GM12872 (cell line): ENCODE measurements around the gene PDPK1.

Experiments used
- TF ChIP-seq, protein P1 (sequence below): IDR thresholded peaks from 3 replicates; pipeline ENCODE4 v1.5.1; 2011; ENCODE audit warnings: low read depth, mild to moderate bottlenecking, low read length, moderate library complexity; ENCODE audit not compliant: insufficient read depth

PDPK1 gene

DNA sequence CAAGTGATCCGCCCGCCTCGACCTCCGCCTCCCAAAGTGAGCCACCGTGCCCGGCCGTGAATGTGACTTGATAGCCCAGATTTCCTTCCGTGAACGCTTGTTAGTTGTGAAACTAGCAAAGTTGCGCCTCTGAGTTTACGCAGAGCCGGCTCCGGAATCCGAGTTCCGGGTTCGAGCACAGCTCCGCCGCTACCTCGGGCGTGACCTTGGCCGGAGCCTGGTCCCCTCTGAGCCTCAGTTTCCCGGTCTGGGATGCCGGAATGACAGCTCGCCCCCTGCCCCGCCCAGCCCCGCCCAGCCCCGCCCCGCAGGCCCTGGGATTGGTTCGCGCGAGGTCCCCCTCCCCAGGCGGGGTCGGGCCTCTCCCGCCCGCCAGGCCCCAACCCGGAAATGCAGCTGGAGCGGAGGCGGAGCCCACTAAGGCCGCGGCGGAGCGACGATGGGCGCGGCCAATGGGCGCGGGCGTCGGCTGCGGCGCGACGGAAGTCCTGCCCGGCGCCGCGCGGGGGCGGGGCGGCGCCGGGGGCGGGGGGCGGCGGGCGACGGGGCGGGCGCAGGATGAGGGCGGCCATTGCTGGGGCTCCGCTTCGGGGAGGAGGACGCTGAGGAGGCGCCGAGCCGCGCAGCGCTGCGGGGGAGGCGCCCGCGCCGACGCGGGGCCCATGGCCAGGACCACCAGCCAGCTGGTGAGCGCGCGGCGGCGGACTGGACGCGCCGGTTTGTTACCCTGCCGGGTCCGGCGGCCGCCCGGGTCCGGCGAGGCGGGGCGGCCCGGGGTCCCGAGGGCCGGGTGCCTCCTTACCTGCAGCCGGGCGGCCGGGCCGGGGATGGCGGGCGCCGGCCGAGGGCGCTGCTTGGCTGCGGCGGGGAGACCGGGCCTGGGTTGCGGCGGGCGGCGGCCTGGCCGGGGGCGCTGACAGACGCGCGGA lies at the start of gene PDPK1:
Gene PDPK1 (plus strand): TSS at position 571 of the 929 bp plus-strand sequence. CDS start 92 bp downstream, at position 663.
- TF ChIP-seq, protein P1, sequence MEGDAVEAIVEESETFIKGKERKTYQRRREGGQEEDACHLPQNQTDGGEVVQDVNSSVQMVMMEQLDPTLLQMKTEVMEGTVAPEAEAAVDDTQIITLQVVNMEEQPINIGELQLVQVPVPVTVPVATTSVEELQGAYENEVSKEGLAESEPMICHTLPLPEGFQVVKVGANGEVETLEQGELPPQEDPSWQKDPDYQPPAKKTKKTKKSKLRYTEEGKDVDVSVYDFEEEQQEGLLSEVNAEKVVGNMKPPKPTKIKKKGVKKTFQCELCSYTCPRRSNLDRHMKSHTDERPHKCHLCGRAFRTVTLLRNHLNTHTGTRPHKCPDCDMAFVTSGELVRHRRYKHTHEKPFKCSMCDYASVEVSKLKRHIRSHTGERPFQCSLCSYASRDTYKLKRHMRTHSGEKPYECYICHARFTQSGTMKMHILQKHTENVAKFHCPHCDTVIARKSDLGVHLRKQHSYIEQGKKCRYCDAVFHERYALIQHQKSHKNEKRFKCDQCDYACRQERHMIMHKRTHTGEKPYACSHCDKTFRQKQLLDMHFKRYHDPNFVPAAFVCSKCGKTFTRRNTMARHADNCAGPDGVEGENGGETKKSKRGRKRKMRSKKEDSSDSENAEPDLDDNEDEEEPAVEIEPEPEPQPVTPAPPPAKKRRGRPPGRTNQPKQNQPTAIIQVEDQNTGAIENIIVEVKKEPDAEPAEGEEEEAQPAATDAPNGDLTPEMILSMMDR = no peak

DNA sequence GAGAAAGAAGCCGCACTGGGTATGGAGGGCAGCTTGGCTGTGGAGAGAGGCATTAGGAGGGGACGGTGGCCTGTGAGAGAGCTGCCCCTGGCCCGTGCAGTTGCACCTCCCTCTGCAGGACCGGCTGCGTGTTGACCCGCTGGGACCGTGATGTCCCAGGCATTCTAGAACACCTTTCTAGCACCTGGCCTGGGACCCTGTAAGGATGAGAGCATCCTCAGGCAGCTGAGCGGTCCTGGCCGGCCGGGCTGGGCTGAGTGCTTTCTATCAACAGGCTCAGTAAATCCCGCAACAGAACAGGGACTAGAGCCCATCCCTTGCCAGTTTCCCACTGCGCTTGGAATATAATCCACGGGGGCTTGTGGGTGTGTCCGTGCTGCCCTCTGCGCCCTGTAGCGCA lies 48.2 kb upstream of the PDPK1 start:
- TF ChIP-seq, protein P1 = no peak

DNA sequence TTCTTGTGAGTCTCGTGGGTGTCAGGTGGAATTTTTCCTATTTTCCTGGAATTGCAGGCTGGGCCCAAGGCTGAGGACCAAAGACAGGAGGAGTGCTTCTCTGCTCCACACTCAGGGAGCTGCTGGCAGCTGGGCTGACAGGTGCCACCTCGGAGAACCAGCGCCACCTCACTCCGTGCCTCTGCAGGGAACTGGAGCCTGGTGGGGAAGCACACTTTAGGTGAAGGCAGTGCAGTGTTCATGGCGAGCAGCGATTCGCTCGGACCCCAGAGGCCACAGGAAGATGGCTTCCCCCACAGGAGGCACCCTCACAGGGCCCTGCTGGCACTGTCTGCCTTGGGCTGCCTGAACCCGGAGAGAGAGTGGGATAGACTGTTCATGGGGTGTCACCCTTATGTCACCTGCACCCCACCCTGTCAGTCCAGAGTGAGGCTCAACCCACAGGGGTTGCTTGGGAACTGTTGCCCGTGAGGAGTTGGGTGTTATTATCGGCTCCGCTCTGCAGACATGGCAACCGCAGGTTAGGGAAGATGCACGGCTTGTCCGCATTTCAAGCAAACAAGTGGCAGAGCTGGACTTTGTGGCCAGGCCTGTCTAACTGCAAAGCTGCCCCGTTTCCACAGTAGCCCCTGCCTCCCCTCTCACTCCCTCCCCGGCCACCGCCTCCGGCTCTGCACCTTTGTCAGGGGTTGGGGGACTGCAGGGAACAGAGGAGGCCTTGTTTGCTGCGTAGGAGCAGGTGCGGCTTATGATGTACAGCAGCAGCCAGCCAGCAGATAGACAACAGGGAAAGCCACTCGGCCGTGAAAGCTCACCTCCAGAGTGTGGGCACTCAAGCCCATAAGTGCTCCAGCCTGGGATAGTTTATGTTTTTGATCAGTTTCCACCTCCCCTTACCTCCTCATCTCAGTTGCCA lies 47.4 kb upstream of the PDPK1 start:
- TF ChIP-seq, protein P1 = no peak

DNA sequence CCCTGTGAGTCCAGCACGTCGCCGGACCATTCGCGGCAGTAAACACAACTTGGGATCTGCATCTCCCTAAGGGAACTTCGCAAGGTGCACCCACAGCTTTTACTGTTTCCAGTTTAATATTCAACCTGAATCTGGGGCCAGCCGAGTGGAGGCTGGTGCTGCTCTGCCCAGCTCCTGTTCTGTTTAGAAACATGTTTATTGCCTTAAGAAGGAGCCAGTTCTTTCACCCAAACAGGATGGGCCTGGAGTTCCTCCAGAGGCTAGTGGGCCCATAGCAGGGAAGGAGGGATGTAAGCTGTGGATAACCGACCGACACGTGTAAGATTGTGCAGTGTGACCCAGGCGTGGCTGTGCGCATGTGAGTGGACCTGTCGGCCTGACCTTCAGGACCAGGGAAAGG lies 45.5 kb upstream of the PDPK1 start:
- TF ChIP-seq, protein P1 = no peak

DNA sequence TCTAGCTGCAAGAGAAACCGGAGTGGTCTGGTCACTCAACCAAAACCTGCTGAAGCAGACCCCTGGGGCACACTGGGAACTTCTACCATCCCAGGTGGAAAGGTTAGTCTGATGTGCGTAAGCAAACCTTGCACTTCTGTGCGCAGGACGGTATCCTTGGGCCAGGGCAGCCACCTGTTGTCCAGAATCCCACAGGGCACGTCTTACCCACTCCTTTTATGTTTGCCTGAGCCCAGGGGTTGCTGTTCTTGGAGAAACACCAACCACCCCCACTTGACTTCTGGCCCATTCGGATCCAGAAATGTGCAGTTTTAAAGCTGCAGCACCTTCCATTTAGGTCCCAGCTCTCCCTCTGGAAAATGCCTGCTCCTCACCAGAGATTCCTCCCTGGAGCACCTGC lies 44.2 kb upstream of the PDPK1 start:
- TF ChIP-seq, protein P1 = no peak

DNA sequence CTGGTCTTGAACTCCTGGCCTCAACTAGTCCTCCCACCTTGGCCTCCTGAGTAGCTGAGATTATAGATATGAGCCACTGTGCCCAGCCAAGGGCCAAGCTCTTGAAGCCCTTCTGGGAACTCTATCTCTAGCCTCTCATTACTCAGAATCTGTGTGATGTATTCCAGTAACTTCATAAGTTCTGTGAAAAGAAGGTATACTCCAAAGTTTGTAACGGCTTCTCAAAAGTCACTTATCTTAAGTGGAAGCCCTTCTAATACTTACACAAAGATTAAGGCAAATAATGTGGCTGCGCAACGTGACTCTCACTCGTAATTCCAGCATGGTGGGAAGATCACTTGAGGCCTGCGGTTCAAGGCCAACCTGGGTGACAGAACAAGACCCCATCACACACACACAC lies 43.2 kb upstream of the PDPK1 start:
- TF ChIP-seq, protein P1 = no peak

DNA sequence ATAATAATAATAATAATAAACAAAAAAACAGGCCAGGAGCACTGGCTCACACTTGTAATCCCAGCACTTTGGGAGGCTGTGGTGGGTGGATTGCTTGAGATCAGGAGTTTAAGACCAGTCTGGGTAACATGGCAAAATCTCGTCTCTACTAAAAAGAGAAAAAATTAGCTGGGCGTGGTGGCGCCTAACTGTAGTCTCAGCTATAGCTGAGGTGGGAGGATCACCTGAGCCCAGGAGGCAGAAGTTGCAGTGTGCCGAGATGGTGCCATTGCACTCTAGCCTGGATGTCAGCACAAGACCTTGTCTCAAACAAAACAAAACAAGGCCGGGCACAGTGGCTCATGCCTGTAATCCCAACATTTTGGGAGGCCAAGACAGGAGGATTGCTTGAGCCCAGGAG lies 42.8 kb upstream of the PDPK1 start:
- TF ChIP-seq, protein P1 = no peak
